SKM-1 treated with dmso at 0.1 percent for 144 hours (cell line): ENCODE results near the gene VTI1A.
A peak's percentile ranks its signal among the peaks of the same experiment; 100 is the strongest.
"Not testable (repeated sequence)": the region's sequence is repeated elsewhere in the genome, so short reads cannot be mapped to it uniquely, and the experiment has no call there.

Experiments used
- DNase-seq: peaks from one replicate; lab custom pipeline; 2025; ENCODE audit not compliant: unreplicated experiment; lab: John Stamatoyannopoulos, UW

VTI1A gene

DNA sequence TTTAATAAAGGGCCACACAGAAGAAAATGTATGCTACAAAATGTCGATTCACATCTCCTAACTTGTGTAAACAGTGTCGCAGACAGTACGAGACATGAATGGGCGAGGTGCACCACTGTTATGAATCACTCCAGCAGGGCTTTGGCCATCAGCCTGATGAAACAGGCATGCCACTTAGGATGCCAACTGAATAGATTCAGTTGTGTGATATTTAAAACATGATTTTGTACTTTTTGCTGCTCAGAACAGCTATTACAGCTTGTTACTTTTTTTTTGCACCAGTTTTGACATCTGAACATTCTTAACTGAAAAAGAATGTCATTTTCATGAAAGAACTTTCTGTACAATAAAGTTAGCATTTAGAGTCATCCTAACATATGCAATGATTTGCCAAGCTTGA, 138.1 kb downstream of the VTI1A start:
- DNase-seq = no peak

DNA sequence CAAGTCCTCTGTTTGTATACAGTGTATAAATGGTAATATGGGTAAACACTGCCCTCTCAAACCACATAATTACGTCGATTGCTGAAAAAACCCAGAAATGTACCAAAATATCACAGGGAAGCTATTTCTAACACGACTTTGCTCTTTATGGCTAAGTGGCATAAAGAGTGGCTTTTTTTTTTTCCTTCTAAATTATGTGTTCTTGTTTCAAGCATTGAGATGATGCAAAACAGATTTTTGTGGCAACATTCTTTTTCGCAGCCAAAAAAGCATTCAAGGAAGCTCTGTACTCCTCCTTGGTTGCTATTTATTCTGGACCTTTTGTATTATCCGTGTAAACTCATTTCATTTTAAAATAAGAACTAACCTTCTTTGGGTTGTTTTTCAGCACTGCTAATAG, 138.9 kb downstream of the VTI1A start:
- DNase-seq = no peak

DNA sequence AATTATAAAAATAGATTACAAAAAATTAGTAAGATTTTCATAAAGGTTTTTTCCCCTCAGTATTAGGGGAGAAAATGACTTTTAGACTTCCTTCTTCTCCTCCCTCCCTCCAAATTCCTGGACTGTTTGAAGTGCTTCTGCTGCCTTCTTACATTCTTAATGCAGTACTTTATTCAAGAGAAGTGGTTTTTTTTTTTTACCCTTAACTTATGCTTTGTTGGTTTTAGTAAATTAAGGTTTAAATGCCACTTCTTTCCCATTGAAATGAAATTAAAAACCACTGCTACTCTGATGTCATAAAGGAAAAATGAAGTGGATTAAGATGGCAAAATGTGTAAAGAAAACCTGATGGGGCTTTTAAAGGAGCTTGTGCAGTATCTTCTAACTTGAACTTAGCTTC, 140.7 kb downstream of the VTI1A start:
- no peak for DNase-seq

DNA sequence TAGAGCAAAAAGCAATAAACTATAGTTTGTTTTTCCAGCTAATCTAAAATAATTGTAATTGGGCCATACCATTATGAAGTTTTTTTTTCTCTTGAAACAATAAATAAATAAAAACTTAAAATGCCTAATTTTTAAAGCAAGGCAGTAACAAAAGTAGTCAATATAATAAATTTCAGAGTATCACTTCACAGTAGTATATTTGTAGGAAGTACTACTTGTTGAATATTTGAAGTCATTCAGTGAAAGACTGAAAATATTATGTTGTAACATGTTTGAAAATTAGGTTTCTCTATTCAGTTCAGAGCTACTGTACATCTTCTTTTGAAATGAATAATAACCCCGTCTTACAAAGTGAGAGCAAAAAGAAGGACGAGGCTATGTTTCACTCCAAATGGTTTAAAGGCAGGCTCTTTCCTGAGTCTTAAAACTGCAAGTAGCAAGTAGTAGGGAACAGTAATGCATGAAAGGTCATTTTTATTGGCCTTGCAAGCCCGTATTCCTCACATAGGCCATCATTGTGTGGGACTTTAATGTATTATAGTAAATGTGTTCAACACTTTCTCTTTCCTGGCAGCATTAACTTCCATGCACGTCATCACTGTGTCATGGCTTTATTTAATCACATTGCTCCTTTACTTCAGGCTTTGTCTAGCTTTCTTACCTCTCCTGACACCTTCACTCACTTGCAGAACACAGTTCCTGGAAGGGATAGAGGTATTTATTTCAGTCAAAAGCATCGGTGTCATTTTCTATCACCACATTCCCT, 141.4 kb downstream of the VTI1A start:
- no peak for DNase-seq

DNA sequence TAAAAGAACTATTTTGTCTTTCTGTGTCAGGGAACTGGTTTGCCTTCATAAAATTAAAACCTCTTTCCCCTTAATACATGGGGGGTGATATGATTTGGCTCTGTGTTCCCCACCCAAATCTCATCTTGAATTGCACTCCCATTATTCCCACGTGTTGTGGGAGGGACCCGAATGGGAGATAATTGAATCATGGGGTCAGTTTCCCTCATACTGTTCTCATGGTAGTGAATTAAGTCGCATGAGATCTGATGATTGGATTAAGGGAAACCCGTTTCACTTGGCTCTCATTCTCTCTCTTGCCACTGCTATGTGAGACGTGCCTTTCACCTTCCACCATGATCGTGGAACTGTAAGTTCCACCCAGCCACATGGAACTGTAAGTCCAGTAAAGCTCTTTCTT, 142.1 kb downstream of the VTI1A start:
- DNase-seq = no peak

DNA sequence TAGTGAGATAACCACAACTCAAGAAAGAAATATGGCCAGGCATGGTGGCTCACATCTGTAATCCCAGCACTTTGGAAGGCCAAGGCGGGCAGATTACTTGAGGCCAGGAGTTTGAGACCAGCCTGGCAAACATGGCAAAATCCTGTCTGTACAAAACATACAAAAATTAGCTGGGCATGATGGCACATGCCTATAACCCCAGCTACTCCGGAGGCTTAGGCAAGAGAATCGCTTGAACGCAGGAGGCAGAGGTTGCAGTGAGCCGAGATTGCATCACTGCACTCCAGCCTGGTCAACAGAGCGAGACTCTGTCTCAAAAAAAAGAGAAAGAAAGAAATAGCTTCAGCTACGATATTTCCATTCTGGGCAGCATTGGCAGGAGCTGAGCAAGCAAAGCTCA, 143.8 kb downstream of the VTI1A start:
- not testable (repeated sequence) for DNase-seq

DNA sequence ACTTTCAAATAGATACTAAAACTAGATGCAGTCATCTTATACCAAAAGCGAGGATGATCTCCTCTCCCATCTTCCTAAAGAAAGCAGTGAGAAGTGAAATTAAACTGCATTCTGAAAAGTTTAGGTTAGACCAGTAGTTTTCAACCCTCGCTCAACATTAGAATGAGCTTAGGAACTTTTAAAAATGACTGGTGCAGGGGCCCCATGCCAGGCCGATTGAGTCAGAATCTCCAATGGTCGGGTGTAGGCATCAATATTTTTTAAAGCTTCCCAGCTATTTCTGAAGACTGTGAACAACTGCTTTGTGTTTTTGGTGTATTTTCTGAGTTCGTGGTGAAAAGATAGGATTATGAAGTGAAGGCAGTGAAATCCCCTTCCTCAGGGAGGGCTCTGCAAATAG, 146.0 kb downstream of the VTI1A start:
- DNase-seq = no peak

DNA sequence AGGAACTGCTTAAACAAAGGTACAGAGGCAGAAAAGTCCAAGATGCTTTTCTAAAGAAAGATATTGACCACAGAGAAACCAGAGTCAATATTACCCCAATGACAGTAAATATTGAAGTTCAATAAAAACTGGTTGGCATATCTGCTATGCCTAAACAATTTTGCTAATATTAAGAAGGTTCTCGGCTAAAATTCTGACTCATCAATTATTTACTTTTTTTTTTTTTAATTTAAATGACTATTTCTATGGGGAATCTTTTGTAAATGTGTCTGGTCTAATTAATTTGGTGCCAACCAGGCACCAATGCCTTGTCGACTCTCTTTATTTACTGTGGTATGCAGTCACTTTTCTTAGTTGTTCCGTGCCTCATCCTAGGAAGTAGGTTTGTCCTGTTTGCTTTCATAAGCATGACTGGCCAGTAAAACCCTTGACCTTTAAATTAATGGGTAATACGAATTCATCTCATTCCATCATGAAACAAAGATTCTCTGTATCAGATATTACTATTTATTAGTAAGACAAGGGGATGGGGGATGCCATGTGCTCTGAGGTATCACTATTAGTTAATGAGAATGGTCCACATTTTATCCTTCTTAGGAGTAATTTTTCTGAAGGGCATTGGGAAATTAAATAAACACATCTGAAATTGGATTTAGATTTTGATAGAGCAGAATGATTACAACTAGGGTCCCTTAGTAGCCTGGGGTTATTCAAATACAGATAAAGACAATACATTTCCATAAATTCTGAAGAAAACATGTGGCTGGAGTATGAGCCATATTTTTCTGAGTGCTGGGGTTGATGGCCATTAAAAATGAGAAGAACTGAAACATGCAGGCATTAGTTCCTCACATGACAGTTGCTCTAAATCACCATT, 154.4 kb downstream of the VTI1A start:
- no peak for DNase-seq

DNA sequence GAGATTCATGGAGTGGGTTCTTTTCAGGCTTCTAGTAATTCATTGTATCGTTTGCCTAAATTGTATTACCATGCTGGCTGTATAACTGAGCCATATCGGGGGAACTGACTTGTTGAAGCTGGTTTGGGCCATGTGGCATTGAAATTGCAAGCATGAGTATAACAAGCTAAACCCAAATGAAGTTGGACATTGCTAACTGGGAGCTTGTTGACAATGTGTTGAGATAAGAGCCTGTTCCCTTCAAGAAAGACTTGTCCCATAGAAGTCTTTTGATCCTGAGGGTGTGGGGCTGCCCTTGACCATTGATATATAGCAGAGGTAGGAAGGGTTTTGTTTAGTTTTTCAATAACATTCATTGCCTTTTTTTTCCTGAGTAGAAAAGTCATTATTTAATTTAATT, 156.0 kb downstream of the VTI1A start:
- no peak for DNase-seq

DNA sequence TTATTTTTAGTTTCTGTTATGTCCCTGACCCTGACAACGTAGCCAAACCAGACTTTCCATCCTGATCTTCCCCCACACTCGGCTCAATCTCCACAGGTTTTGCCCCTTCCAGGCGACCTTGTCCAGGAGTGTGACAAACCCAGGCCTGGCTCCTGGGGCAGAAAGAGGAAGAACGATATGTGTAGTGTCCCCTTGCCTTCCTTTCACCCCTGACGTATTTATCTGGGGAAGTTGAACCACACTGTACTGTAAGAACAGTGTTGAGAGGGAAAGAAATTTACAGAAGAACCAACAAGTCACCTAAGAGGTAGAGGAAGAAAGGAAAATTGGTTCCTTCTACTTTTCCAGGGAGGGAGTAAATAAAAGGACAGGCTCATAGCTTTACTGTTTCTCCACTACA, 158.0 kb downstream of the VTI1A start:
- peak; percentile 54 for DNase-seq

DNA sequence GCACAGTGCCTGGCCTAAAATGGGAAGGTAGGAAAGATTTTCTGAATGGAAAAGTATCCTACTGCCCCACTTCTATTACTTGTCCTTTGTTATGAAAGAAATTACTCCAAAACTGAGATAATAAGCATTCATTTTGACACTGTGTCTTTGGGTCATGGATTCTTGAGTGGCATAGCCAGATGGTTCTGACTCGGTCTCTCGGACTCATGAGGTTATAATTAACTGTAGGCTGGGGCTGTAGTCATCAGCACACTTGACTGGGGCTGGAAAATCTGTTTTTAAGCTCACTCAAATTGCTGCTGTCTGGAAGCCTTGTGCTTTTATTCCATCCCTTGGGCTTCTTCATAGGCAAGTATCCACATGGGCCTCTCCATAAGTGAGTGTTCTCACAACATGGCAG, 160.5 kb downstream of the VTI1A start:
- no peak for DNase-seq

DNA sequence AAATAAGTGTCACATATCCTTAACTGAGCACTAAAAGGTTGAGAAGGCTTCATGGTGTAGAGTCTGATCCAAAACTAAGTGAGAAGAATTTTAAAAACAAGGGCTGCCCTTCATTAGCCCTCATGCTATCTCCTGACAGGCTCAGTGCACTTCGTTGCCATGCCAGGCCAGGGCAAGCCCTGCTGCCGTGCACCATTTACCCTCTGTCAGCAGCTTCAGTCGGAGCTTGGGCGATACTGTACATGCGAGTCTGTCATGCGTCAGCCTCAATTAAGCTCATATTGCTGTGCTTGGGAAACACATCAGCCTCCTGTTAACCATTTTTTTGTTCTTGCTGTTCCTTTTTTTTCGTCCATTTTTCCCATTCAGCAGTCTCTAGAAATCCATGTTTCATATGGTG, 166.6 kb downstream of the VTI1A start:
- no peak for DNase-seq

DNA sequence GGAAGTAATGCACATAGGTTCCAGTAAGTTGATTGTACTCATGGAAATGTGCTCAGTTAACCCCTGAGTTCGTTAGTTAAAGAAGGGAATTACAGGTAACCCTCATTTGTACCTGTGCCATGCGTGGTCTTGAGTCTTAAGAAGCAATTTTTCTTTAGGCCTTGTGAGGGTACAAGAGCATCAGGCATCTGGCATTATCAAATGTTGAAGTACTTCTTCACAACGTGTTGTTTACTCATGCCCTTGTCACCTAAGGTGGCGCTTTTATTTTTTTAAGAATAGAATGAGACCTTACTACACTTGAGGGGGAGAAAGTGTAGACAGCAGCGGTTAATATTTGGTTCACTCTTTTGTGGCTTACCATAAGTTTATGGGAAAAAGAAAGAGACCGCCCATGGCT, 167.1 kb downstream of the VTI1A start:
- DNase-seq = no peak

DNA sequence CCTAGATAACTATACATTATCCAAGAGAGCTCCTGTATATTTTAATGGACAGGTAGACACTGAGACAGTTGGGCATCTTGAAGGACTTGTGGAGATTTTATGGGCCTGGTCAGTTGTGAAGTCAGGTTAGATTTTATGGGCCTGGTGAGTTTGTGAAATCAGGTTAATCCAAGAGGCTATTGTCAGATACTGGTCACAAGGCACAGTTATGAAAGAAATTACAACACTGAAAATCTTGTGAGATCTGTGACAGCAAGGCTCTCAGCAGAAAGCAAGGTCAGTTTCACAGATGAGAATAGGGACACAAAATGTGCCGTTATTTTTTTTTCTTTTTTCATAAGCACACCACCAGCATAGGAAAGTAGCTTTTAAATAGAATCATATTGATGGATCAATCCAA, 167.6 kb downstream of the VTI1A start:
- no peak for DNase-seq

DNA sequence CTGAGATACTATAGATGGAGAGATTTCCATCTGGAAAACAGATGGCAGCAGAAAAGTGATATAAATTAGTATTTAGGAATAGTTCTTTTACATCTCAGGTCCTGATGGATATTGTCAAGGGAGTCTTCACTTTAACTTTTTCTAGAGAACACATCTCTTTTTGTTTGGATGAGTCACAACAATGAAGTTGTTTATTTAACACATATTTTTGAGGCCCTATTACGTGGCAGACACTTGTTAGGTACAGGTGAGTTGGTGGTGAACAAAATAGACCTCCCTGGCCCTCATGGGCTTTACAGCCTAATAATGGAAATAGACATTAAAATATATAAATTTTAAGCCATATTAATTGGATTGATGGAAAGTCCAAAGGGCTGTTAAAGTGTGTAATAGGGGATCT, 168.3 kb downstream of the VTI1A start:
- DNase-seq = no peak

DNA sequence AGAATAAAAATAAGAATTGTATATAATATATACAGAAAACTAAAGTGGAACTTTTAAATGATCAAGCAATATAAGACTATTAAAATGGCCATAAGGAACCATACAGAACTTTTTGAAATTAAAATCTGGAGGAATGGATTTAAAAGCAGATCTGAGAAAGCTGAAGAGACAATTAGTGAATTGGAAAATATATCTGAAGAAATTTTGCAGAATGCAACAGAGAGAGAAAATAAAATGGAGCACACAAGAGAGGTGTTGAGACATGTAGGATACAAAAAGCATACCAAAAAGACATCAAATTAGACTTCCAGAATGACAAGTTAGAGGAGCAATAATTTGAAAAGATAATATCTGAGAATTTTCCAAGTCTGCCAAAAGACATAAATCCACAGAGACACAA, 169.6 kb downstream of the VTI1A start:
- no peak for DNase-seq

DNA sequence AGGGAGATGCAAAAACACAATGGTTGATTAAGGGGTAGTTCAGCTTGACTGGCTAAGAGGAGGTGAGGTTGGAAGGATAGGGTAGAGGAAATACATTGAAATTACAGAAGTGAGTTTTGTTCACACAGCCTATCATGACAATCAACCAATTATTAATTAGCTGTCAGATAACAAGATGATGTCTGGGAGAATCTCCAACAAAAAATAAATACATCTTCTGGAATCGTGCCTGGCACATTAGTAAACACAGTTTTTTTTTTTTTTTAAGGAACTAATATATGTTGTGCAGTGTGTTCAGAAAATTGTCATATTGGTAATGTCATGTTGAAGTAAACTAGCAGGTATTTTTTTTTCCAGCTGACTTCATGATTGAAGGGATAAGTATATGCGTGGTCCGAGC, 171.8 kb downstream of the VTI1A start:
- DNase-seq = no peak

DNA sequence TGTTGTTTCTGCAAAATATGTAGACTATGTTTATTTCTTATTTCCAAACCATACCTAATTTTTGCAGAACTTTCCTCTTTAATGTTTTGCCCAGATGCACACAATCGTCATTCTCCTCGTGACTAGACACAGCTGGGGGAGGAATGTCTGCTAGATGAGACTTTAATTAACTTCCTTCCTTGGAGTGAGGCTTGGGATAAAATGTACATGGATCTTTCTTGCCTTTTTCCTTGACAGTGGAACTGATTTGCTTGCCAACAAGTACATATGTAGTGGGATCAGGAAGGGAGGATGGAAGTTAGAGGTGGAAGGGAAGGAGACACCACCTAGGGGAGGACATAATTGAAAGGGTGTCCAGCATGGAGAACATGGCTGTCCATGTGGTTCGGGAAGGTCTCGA, 172.5 kb downstream of the VTI1A start:
- no peak for DNase-seq

DNA sequence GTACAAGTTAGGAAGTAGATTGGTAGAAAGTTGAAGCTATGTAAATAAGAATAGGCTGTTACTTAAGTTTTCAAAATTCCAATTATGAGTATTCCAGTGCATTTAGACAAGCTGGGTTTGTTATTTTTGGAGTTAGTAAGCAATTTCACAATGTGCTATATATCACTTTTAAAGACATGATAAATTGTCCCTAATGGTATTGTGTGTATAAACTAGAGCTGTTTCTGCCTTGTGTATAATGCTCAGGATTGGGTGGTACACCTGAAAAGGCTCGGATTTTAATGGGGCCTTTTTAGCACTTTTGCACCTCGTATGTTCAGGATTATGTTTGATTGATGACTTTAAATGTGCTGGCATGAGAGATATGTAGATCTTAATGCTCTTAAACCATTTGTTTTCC, 175.8 kb downstream of the VTI1A start:
- no peak for DNase-seq

DNA sequence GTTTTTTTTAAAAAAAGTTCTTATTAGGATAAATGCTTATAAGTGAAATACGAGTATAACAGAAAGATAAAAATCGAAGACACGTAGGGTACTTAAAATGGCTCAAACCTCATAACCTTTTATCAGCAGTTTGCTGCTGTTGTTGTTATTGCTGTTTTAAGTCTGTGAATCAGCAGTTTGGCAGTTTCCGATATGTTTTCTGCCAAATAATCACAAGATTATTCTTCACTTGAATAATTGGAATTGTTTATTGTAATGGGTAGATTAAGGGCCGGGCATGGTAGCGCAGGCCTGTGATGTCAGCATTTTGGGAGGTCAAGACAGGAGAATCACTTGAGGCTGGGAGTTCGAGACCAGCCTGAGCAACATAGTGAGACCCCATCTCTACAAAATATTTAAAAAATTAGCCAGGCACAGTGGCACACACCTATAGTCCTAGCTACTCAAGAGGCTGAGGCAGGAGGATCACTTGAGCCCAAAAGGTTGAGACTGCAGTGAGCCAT, 177.6 kb downstream of the VTI1A start:
- DNase-seq = no peak

DNA sequence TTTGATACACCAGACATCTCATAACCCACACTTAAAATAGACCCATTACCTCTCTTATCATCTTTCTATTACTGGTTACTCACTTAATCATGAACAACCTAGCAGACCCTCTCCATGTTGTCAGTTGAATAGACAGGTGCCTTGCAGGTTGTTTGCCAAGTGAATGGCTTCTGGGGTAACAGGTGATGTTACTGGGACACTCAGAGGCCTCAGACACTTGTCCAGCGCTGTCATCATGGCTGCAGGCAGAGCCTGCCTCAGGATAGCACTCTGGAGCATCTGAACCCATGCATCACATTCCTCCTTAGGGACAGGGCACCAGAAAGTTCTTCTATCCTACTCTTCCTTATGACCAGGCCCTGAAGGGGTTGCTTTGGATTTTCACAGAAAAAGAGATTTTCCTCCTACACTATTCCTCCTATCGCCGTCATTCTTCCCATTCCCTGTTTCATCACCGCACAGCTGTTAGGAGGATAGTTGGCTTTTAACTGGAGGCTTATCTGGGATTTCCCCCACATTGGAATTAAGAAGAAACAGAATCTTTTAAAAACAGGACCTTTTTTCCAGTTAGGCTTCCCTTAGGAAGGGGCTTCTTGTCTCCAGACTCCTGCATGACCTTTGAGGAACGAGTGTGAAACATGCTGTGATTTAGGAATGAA, 182.1 kb downstream of the VTI1A start:
- no peak for DNase-seq
